GM19455 (cell line): ENCODE measurements around the gene PARD3B.

Experiments
- ATAC-seq: cut with Tn5 transposase; IDR thresholded peaks from one replicate; pipeline ENCODE4 v1.9.1; 2021; ENCODE audit not compliant: unreplicated experiment

PARD3B gene, protein sequence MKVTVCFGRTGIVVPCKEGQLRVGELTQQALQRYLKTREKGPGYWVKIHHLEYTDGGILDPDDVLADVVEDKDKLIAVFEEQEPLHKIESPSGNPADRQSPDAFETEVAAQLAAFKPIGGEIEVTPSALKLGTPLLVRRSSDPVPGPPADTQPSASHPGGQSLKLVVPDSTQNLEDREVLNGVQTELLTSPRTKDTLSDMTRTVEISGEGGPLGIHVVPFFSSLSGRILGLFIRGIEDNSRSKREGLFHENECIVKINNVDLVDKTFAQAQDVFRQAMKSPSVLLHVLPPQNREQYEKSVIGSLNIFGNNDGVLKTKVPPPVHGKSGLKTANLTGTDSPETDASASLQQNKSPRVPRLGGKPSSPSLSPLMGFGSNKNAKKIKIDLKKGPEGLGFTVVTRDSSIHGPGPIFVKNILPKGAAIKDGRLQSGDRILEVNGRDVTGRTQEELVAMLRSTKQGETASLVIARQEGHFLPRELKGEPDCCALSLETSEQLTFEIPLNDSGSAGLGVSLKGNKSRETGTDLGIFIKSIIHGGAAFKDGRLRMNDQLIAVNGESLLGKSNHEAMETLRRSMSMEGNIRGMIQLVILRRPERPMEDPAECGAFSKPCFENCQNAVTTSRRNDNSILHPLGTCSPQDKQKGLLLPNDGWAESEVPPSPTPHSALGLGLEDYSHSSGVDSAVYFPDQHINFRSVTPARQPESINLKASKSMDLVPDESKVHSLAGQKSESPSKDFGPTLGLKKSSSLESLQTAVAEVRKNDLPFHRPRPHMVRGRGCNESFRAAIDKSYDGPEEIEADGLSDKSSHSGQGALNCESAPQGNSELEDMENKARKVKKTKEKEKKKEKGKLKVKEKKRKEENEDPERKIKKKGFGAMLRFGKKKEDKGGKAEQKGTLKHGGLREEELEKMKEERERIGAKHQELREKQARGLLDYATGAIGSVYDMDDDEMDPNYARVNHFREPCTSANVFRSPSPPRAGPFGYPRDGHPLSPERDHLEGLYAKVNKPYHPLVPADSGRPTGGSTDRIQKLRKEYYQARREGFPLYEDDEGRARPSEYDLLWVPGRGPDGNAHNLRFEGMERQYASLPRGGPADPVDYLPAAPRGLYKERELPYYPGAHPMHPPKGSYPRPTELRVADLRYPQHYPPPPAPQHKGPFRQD (N-terminal part only)

DNA sequence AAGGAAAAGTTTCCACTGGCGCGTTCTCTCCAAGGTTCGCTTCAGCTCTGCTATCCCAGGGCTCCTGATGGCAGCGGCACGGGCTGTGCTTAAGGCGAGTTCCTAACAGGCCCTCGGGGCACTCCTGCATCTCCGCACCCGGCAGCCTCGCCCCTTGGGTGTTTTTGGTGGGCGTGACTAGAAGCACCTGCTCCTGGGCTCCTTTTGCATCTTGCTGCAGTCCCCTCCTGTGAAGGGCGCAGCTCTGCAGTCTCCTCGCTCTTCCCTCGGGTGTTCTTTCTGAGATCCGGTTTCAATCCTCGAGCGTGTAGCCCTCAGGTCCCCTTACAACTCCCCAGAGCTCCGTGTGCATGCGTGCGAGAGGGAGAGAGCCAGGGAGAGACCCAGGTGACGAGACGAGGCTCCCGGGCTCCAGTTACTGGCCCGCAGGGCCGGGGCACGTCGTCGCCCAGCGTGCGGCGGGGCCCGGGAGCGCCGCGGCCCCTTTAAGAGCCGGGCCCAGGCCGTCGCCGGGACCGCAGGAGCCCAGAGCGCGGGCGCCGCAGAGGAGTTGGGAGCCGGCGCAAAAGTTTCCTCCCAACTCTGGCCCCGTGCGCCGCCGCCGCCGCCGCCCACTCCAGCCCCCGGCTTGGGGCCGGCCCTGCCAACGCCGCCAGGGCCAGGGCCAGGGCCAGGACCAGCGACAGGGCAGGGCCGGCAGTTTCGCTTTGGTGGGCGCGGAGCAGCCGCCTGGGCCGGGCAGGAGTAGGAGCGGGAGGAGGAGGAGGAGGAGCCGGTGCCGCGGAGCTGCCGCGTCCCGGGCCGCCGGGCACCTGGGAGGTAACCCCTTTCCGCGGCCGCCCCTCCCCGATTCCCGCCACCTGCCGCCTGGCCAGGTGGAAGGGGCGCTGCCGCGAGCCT is at the start of gene PARD3B:
Gene PARD3B (plus strand): TSS at position 515 of the 900 bp plus-strand sequence. CDS start 525 bp downstream, outside the sequence.
- ATAC-seq = peak; percentile 67

- no peak for ATAC-seq
Observed at GRCh38 chr2:204496779-204497178, 48.5 kb upstream of the PARD3B start.

DNA sequence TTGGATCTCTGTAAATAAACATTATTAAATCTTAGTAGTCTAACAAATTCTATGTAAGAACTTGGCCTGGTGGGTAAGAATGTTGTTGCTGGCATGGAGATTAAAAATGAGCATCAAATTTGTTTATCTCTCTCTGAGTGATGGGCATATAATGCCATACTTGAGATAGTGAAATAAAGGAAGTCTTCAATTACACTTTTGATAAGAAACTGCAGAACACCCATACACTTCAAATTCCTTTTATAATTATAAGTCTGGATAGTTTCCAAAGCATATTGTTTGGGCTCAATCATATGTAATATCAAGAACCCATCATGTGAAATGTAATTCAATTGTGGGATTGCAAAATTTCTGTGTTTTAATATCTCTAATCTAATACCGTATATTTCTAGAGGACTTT is 47.4 kb upstream of the PARD3B start:
- ATAC-seq = no peak

DNA sequence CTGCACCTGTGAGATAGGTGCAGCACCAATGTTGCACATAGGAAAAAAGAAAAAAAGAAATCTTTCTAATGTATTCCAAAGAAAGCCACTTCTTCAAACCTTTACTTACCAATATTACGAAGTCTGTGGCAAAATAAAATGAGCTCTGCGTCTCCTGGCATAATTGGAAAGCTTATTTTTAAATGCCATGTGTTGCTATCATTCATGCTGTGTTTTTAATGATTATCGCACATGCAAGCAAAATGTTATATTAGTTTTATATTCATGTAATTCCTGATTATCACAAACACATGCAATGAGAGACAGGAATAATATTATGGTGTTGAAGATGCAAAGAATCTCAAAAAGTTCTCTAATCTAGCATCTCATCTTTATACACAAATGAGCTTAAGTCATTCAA is 47.0 kb upstream of the PARD3B start:
- no peak for ATAC-seq

DNA sequence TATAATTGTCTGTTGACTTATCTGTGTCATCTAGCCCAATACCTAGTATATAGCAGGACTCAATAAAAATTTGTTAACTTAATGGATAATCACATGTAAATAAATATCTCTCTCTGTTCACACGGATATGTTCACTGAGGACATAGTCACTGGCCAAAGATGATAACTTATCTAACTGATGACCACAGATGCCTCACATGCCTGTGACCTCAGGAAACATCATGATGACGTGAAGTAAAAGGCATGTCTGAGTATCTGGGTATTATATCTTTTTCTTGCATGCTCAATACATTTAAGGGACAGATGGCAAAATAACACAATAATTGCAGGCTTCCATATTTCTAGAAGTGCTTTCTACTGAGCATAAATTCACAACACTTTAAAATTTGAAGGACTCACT is 41.4 kb upstream of the PARD3B start:
- ATAC-seq = no peak

GRCh38 chr2:204504594-204504993 is 40.7 kb upstream of the PARD3B start:
- no peak for ATAC-seq

DNA sequence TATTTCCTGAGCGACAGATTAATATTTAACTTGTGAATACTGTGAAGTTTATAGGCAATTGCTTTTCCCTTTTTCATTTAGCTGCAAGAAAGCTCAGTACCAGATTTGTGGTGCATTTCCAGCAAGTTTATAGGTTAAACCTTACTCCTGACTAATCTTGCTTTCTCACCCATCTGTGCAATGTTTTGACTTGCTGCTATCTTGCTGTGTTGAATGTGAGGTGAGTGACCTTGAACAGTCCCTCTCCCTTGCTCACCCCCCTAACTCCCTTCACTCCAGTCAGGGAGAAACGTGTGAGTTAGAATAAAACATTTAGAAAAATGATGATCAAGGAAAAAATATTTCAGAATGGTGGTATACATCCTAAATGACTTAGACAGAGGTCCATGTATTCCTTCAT is 39.8 kb upstream of the PARD3B start:
- no peak for ATAC-seq

DNA sequence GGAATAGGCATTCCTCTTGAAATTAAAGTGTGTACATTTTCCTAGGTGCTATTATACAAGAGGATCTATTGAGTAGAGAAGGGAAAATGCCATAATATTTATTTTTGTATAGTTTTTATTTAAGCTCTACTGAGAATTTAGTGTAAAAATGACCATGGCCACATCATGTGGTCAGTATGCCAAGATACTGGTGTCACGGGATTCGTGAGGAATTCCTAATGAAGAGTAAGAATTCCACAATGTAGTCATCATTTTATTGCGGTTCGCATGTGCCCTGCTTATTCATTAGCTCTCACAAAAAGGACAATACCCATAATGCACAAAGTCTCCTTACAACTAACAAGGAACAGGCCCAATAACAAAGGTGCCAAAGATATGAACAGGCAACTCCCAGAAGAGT is 39.3 kb upstream of the PARD3B start:
- no peak for ATAC-seq

GRCh38 chr2:204507636-204508035 is 37.6 kb upstream of the PARD3B start:
- no peak for ATAC-seq

DNA sequence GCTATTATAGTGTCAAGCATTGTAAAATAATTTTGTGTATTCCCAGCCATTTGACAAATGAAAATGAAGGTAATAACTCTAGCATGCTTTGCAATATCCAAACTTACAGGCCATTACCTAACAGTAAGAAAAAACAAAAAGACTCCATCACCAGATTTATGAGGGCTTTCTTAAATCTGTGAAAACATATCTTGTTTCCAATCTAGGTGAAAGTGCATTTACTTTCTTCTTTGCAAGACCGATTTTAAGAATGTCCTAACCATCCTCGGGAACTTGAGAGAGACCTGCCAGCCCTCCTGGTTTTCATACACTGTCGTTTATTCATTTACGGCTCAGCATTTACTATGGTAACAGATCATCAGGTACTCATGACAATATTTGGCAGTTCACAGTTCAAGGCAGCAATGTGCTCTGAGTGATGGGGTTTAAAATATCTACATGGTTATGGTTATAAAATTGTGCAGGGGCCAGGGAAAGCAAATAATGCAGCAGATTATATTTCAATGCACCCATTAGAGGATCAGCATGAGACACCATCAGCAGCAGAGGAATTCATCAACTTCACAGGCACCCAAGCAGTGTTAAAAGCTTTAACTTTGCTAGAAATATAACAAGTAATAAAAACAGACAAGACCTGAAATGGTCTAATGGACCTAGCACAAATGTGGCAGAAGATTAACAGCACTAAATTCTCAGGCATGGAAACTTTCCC is 34.4 kb upstream of the PARD3B start:
- ATAC-seq = no peak

- ATAC-seq = no peak
Observed at GRCh38 chr2:204514439-204514838, 30.8 kb upstream of the PARD3B start.

DNA sequence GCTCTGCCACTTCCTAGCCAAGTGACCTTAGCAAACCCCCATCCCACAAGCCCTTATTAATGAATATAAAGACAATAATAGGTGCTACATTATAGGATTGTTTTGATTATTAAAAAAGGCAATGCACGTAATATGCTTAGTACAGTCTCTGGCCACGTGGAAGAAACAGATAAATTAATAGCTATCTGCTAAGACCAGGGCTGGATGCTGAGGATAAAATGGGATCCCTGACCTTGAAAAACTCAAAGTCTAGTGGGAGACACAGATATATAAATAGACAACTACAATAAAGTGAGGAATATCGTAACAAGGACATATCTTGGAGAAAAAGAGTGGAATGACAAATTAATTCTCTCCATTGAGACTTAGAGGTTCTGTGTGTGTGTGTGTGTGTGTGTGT is 29.9 kb upstream of the PARD3B start:
- no peak for ATAC-seq

DNA sequence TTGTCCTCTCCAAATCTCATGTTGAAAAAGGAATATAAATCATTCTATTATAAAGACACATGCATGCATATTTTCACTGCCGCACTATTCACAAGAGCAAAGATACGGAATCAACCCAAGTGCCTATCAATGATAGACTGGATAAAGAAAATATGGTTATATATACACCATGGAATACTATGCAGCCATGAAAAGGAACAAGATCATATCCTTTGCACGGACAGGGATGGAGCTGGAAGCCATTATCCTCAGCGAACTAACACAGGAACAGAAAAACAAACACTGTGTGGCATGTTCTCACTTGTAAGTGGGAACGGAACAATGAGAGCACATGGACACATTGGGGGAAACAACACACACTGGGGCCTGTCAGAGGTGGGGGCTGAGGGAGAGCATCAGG is 28.1 kb upstream of the PARD3B start:
- no peak for ATAC-seq

GRCh38 chr2:204529795-204530463 is 15.3 kb upstream of the PARD3B start:
- no peak for ATAC-seq

DNA sequence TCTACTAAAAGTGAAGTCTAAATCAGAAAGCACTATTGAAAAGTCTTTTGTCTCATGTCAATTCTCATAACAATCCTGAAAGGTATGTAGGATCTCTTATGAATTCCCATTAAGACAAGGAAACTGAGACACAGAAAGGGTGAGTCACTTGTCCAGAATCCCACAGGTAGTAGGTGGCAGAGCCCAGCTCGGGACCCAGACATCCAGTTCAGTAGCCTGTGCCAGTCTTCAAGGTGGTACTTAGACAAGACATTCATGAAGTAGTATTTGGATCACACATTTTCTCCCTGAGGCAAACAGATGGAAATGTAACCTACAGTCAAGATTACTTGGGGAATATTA is 14.8 kb upstream of the PARD3B start:
- ATAC-seq = no peak

DNA sequence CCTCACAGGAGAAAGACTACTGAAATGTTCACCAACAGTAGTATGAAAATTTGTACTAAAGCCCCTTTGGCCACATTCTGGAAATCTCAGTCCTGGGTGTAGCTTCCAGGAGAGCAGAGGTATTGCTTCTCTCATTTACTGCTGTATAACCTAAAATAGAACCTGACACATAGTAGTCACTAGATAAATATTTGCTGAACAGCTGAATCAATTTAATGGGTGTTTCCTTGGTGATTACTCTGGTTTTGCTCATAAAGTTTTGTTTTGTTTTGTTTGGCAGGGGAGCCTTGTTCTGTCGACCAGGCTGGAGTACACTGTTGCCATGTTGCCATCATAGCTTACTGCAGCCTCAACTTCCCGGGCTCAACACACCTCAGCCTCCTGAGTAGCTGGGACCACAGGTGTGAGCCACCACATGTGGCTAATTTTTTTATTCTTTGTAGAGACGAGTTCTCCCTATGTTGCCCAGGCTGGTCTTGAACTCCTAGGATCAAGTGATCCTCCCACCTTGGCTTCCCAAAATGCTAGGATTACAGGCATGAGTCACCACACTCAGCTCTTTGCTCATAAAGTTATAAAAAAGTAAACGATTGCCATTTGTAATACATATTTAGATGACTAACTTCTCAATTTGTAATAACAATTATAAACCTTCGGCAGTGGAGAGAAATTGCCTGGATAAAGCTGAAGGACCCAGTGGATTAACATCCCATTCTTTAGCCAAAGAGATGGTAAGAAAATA is 11.5 kb upstream of the PARD3B start:
- ATAC-seq = no peak

- no peak for ATAC-seq
Observed at GRCh38 chr2:204535356-204535755, 9.9 kb upstream of the PARD3B start.

- no peak for ATAC-seq
Observed at GRCh38 chr2:204535764-204536163, 9.5 kb upstream of the PARD3B start.
